ENCODE results near the gene TMC1.

Gene TMC1

GRCh38 chr9:72884508-72884907, 363.1 kb downstream of the TMC1 start:
- no peak for FAIRE-seq

Measured in TTC549 (cell line).